ENCODE data around the gene EEIG2. TPM values are rescaled to one million over a fixed set of nuclear protein-coding genes. Genes with fewer than 3 reads are reported as not detected.

EEIG2 gene
- total RNA-seq, 1 donor from 2014 or later, result 7.1 TPM

GRCh38 chr1:108606478-108606877 is 46.6 kb downstream of the EEIG2 start:
- Mint-ChIP-seq H3K4me3 (ENCODE audit: unreplicated experiment) (no peak overlapping the region), H3K4me1 (ENCODE audit: low read depth, unreplicated experiment) (peaks cover 3% of the 10 kb centered on the region), H3K27me3 (ENCODE audit: low read depth, unreplicated experiment) (no peaks in the 10 kb centered on the region), H3K9me3 (ENCODE audit: unreplicated experiment) (peaks cover 1% of the 10 kb centered on the region), H3K36me3 (ENCODE audit: low read depth, unreplicated experiment) (peaks cover 4% of the 10 kb centered on the region), H3K27ac (ENCODE audit: unreplicated experiment) (no peak overlapping the region)
- DNase-seq (ENCODE audit: low read depth), result no peak
- Histone ChIP-seq H3K4me1 (ENCODE audit: insufficient read depth, low read length) (no peaks in the 10 kb centered on the region), H4K20me1 (ENCODE audit: insufficient read depth, low read length) (no peaks in the 10 kb centered on the region), H3K9ac (ENCODE audit: low read length) (no peak overlapping the region), H3K36me3 (ENCODE audit: insufficient read depth, low read length) (no peaks in the 10 kb centered on the region), H3K27me3 (ENCODE audit: insufficient read depth, low read length) (no peaks in the 10 kb centered on the region), H3K9me3 (ENCODE audit: insufficient read depth, low read depth, low read length) (no peaks in the 10 kb centered on the region), H3K27ac (ENCODE audit: low read depth, low read length) (no peak overlapping the region), H3K4me3 (ENCODE audit: insufficient read depth, low read depth, low read length) (no peak overlapping the region), H2AFZ (ENCODE audit: low read depth, low read length) (no peak overlapping the region), H3K4me2 (ENCODE audit: low read length) (no peak overlapping the region), H3K79me2 (ENCODE audit: insufficient read depth, low read length) (no peaks in the 10 kb centered on the region)
- no peak for FAIRE-seq
- TF ChIP-seq CTCF (IDR thresholded peaks at IDR 0.05; ENCODE audit: insufficient read depth, low read depth, low read length), result no peak
- no peak for TF ChIP-seq EZH2 (IDR thresholded peaks at IDR 0.05; ENCODE audit: insufficient read depth, low read length)

- peaks cover 4% of the 10 kb centered on the region for H3K36me3 Mint-ChIP-seq (ENCODE audit: low read depth, unreplicated experiment)
- no peaks in the 10 kb centered on the region for H3K79me2 ChIP-seq (ENCODE audit: insufficient read depth, low read length)
- no peak for FAIRE-seq
Measured at GRCh38 chr1:108609483-108610049, 49.7 kb downstream of the EEIG2 start.

More at GRCh38 chr1:108609483-108610049, 49.7 kb downstream of the EEIG2 start:
- no peaks in the 10 kb centered on the region for H3K9me3 ChIP-seq (ENCODE audit: insufficient read depth, low read depth, low read length)
- H4K20me1 ChIP-seq (ENCODE audit: insufficient read depth, low read length), result no peaks in the 10 kb centered on the region
- H3K27ac Mint-ChIP-seq (ENCODE audit: unreplicated experiment), result no peak overlapping the region
- H3K4me1 ChIP-seq (ENCODE audit: insufficient read depth, low read length), result no peaks in the 10 kb centered on the region
- H3K4me1 Mint-ChIP-seq (ENCODE audit: low read depth, unreplicated experiment), result peaks cover 3% of the 10 kb centered on the region
- H3K4me3 Mint-ChIP-seq (ENCODE audit: unreplicated experiment), result no peak overlapping the region
- no peak overlapping the region for H3K4me3 ChIP-seq (ENCODE audit: insufficient read depth, low read depth, low read length)
- H3K9me3 Mint-ChIP-seq (ENCODE audit: unreplicated experiment), result peaks cover 1% of the 10 kb centered on the region
- H3K4me2 ChIP-seq (ENCODE audit: low read length), result no peak overlapping the region
- H3K36me3 ChIP-seq (ENCODE audit: insufficient read depth, low read length), result no peaks in the 10 kb centered on the region
- TF ChIP-seq CTCF (IDR thresholded peaks at IDR 0.05; ENCODE audit: insufficient read depth, low read depth, low read length) (no peak), EZH2 (IDR thresholded peaks at IDR 0.05; ENCODE audit: insufficient read depth, low read length) (no peak)
- H3K27me3 Mint-ChIP-seq (ENCODE audit: low read depth, unreplicated experiment), result no peaks in the 10 kb centered on the region
- H3K9ac ChIP-seq (ENCODE audit: low read length), result no peak overlapping the region
- H3K27me3 ChIP-seq (ENCODE audit: insufficient read depth, low read length), result no peaks in the 10 kb centered on the region
- H2AFZ ChIP-seq (ENCODE audit: low read depth, low read length), result no peak overlapping the region
- H3K27ac ChIP-seq (ENCODE audit: low read depth, low read length), result no peak overlapping the region
- no peak for DNase-seq (ENCODE audit: low read depth)

Other genes starting within 250 kb of the EEIG2 start
- gene NBPF6, start 109.8 kb upstream of the EEIG2 start, total RNA-seq, result not detected in 2 replicates
- gene HENMT1, start 101.0 kb downstream of the EEIG2 start, total RNA-seq, result 2.2 and 2.5 TPM in 2 replicates
- gene PRPF38B, start 132.2 kb downstream of the EEIG2 start, total RNA-seq, result 31.9 and 36.9 TPM in 2 replicates
- gene FNDC7, start 152.8 kb downstream of the EEIG2 start, total RNA-seq, result 0.20 TPM in 1 of 2 replicates, not detected in the other
- 38.9 and 48.5 TPM in 2 replicates for gene STXBP3, start 186.6 kb downstream of the EEIG2 start, total RNA-seq